VCaP (cell line): Measurements from ENCODE around the gene ADIPOR2.

Experiments used
- H3K27ac ChIP-seq: fragments of 450-650 bp; 2 replicates; pipeline ENCODE4 v1.5.1; 2017
- TF ChIP-seq, protein P1 (sequence below): fragments of 450-650 bp; conservative IDR thresholded peaks from 2 replicates; pipeline ENCODE4 v1.5.1; 2017; ENCODE audit warnings: mild to moderate bottlenecking, moderate library complexity

The ADIPOR2 gene

GRCh38 chr12:1801303-1801975 is 110.6 kb downstream of the ADIPOR2 start:
- H3K27ac ChIP-seq: no peak overlapping the region
- TF ChIP-seq, protein P1, sequence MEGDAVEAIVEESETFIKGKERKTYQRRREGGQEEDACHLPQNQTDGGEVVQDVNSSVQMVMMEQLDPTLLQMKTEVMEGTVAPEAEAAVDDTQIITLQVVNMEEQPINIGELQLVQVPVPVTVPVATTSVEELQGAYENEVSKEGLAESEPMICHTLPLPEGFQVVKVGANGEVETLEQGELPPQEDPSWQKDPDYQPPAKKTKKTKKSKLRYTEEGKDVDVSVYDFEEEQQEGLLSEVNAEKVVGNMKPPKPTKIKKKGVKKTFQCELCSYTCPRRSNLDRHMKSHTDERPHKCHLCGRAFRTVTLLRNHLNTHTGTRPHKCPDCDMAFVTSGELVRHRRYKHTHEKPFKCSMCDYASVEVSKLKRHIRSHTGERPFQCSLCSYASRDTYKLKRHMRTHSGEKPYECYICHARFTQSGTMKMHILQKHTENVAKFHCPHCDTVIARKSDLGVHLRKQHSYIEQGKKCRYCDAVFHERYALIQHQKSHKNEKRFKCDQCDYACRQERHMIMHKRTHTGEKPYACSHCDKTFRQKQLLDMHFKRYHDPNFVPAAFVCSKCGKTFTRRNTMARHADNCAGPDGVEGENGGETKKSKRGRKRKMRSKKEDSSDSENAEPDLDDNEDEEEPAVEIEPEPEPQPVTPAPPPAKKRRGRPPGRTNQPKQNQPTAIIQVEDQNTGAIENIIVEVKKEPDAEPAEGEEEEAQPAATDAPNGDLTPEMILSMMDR: no peak

GRCh38 chr12:1803736-1804135 is 112.9 kb downstream of the ADIPOR2 start:
- TF ChIP-seq, protein P1: no peak
- H3K27ac ChIP-seq: no peak overlapping the region

GRCh38 chr12:1804545-1805332 is 113.9 kb downstream of the ADIPOR2 start:
- TF ChIP-seq, protein P1: no peak
- H3K27ac ChIP-seq: peak overlapping the region; percentile 47; the same call in 1 of the 2 replicates

- no peak overlapping the region for H3K27ac ChIP-seq
- TF ChIP-seq, protein P1: no peak
Observed at GRCh38 chr12:1805441-1806081, 114.7 kb downstream of the ADIPOR2 start.

- TF ChIP-seq, protein P1: no peak
- no peak overlapping the region for H3K27ac ChIP-seq
Observed at GRCh38 chr12:1806301-1807086, 115.6 kb downstream of the ADIPOR2 start.

- TF ChIP-seq, protein P1: no peak
- H3K27ac ChIP-seq: no peak overlapping the region
Observed at GRCh38 chr12:1807087-1807860, 116.4 kb downstream of the ADIPOR2 start.
